Measurements from ENCODE around the gene ZSCAN9.
A peak's percentile ranks its signal among the peaks of the same experiment; 100 is the strongest.

The ZSCAN9 gene

DNA sequence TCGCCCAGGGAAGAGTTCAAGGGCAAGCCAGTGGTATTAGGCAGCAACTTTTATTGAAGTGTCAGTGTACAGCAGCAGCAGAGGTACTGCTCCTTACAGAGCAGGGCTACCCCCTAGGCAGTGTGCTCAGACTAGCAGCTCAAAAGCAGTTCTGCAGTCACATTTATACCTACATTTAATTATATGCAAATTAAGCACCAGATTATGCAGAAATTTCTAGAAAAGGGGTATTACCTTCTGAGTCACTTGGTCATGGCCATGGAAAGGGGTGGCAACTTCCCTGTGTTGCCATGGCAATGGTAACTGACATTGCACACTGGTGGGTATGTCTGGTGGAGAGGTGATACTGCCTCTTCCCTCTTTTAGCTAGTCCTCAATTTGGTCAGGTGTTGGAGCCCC, 29.0 kb downstream of the ZSCAN9 start:
- H3K36me3 ChIP-seq (ENCODE audit: insufficient read depth, low read length), result no peaks in the 10 kb centered on the region
- H3K4me3 ChIP-seq (ENCODE audit: low read depth in 1 of 2, low read length in 2 of 2), result no peak overlapping the region
- H3K4me1 ChIP-seq (ENCODE audit: insufficient read depth, low read length), result peaks cover 17% of the 10 kb centered on the region

DNA sequence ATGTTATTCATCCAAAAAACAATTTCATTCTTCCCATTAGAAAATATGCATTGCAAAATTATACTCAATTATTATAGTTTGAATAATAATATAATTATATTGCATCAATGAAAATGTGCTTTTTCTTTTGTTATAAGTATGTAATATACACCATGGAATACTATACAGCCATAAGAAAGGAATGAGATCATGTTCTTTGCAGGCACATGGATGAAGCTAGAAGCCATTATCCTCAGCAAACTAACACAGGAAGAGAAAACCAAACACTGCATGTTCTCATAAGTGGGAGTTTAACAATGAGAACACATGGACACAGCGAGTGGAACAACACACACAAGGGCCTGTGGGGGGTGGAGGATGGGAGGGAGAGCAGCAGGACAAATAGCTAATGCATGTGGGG, 32.0 kb downstream of the ZSCAN9 start:
- H3K36me3 ChIP-seq (ENCODE audit: insufficient read depth, low read length), result no peaks in the 10 kb centered on the region
- peaks cover 11% of the 10 kb centered on the region for H3K4me1 ChIP-seq (ENCODE audit: insufficient read depth, low read length)
- no peaks in the 10 kb centered on the region for H3K27me3 ChIP-seq (ENCODE audit: control insufficient read depth in 1 of 2, insufficient read depth in 2 of 2, low read length in 2 of 2)
- H3K9me3 ChIP-seq (ENCODE audit: low read length), result no peaks in the 10 kb centered on the region
- no peak overlapping the region for H3K27ac ChIP-seq (ENCODE audit: low read depth, low read length)
- H3K4me3 ChIP-seq (ENCODE audit: low read depth in 1 of 2, low read length in 2 of 2), result no peak overlapping the region
- no peak overlapping the region for H3K9ac ChIP-seq (ENCODE audit: low read length)

More for the DNA sequence above, 29.0 kb downstream of the ZSCAN9 start:
- no peak overlapping the region for H3K27ac ChIP-seq (ENCODE audit: low read depth, low read length)
- no peaks in the 10 kb centered on the region for H3K27me3 ChIP-seq (ENCODE audit: control insufficient read depth in 1 of 2, insufficient read depth in 2 of 2, low read length in 2 of 2)
- H3K9me3 ChIP-seq (ENCODE audit: low read length), result no peaks in the 10 kb centered on the region
- no peak overlapping the region for H3K9ac ChIP-seq (ENCODE audit: low read length)

DNA sequence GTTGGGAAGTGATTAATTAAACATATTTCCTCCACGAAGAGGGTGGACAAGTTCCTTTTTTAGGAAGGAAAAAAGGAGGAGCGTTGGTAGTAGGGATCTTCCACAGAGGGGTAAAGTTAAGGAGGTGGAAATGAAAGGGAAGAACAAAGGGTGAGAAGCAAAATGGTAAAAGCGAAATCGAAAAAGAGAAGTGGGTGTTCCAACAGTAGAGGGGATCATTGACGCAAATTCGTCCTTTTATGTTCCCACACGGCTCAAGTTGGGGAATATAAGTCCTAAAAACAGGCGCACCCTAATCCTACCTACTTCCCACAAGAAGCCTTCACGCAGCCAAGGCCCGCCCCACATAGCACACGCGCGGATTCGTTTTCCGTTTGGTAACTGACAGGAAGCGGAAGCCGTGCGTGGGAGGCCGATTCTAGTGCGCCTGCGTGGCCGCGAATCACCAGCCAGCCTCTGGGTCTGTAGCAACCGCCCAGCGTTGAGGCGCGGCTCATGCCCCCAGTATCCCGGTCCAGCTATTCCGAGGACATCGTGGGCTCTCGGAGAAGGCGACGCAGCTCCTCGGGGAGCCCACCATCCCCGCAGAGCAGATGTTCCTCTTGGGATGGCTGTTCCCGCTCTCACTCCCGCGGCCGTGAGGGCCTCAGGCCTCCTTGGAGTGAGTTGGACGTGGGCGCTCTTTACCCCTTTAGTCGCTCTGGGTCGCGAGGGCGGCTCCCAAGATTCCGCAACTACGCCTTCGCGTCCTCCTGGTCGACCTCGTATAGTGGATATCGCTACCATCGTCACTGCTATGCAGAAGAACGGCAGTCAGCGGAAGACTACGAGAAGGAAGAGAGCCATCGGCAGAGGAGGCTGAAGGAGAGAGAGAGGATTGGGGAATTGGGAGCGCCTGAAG, 34.1 kb downstream of the ZSCAN9 start, which contains the start of gene NKAPL:
NKAPL (plus strand) TSS at position 421 of the 901 bp plus-strand sequence; CDS start at position 496, 75 bp downstream.
- Histone ChIP-seq H3K4me1 (ENCODE audit: insufficient read depth, low read length) (peaks cover 5% of the 10 kb centered on the region), H3K9ac (ENCODE audit: low read length) (no peak within 1 kb of the TSS), H3K9me3 (ENCODE audit: low read length) (no peaks in the 10 kb centered on the region), H3K27me3 (ENCODE audit: control insufficient read depth in 1 of 2, insufficient read depth in 2 of 2, low read length in 2 of 2) (no peaks in the 10 kb centered on the region), H3K36me3 (ENCODE audit: insufficient read depth, low read length) (no peaks in the 10 kb centered on the region), H3K27ac (ENCODE audit: low read depth, low read length) (no peak within 1 kb of the TSS), H3K4me3 (ENCODE audit: low read depth in 1 of 2, low read length in 2 of 2) (peak within 1 kb of the TSS; percentile 17 to 67)

DNA sequence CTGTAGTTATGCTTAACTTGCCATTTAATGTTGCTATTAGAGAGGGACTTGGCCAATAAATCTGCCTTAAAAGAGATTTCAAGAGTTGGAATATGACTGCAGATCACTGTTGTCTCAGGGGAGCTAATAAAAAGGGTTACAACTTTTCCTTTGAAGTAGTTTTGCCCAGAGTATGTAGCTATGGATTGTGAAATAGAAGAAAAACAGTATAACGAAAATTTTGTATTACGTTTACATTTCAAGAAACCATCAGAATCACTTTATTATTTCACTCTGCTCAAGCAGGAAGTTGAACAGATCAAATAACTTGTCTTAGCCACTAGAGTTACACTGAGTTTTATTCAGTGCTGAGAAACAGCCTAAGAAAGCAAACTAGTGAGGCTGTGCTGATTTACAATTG, 38.8 kb downstream of the ZSCAN9 start:
- Histone ChIP-seq H3K4me1 (ENCODE audit: insufficient read depth, low read length) (peaks cover 21% of the 10 kb centered on the region), H3K27me3 (ENCODE audit: control insufficient read depth in 1 of 2, insufficient read depth in 2 of 2, low read length in 2 of 2) (no peaks in the 10 kb centered on the region), H3K27ac (ENCODE audit: low read depth, low read length) (no peak overlapping the region), H3K4me3 (ENCODE audit: low read depth in 1 of 2, low read length in 2 of 2) (no peak overlapping the region), H3K9me3 (ENCODE audit: low read length) (no peaks in the 10 kb centered on the region), H3K36me3 (ENCODE audit: insufficient read depth, low read length) (no peaks in the 10 kb centered on the region), H3K9ac (ENCODE audit: low read length) (no peak overlapping the region)

DNA sequence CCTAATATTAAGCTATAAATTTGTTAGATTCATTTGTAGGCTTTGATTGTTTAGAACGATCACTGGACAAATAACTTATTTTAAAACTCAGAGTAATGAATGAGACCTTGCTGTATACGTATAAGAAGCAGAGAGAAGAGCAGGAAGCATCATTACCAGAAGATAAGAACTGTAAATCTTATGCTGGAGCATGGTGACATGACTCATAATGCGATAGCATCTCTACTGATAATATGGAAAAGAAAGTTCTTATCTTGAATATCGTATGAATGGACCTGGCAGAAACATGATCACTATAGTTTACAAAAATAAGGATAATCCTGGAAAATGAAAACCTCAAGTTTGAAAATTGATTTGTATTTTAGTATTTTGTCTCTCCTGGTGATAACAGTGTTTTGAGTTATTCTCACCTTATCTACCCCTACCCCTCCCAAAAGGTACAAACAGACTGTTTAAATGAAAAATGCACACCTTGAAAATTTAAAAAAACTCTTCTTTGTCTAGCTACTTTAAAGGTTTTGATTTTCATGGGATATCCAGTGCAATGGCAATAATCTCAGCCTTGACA, 39.8 kb downstream of the ZSCAN9 start:
- Histone ChIP-seq H3K4me3 (ENCODE audit: low read depth in 1 of 2, low read length in 2 of 2) (no peak overlapping the region), H3K36me3 (ENCODE audit: insufficient read depth, low read length) (no peaks in the 10 kb centered on the region), H3K4me1 (ENCODE audit: insufficient read depth, low read length) (peaks cover 16% of the 10 kb centered on the region), H3K9ac (ENCODE audit: low read length) (no peak overlapping the region), H3K27me3 (ENCODE audit: control insufficient read depth in 1 of 2, insufficient read depth in 2 of 2, low read length in 2 of 2) (no peaks in the 10 kb centered on the region), H3K9me3 (ENCODE audit: low read length) (no peaks in the 10 kb centered on the region), H3K27ac (ENCODE audit: low read depth, low read length) (no peak overlapping the region)

DNA sequence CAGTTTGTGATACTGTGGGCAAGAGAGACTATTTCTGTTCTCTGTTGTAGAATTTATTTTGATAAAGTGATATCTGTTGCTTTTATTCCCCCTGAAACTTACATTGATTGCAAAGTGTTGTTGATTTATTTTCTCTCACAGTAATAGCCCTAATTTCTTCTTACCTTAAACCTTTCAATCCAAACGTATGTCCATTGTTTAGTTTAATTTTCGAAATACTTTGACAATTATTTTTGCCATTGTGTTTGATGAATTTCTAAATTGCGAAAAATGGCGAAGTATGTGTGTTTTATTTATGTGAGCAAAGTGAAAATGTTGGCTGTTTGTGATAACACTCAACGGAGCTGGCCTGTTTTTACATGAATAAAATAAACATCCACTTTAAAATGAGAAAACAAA, 41.5 kb downstream of the ZSCAN9 start:
- H3K36me3 ChIP-seq (ENCODE audit: insufficient read depth, low read length), result no peaks in the 10 kb centered on the region
- no peaks in the 10 kb centered on the region for H3K9me3 ChIP-seq (ENCODE audit: low read length)
- H3K27me3 ChIP-seq (ENCODE audit: control insufficient read depth in 1 of 2, insufficient read depth in 2 of 2, low read length in 2 of 2), result no peaks in the 10 kb centered on the region
- peak overlapping the region; percentile 95 for H3K9ac ChIP-seq (ENCODE audit: low read length)
- H3K4me3 ChIP-seq (ENCODE audit: low read depth in 1 of 2, low read length in 2 of 2), result peak overlapping the region; percentile 92 to 93
- H3K4me1 ChIP-seq (ENCODE audit: insufficient read depth, low read length), result peaks cover 16% of the 10 kb centered on the region
- peak overlapping the region; percentile 96 for H3K27ac ChIP-seq (ENCODE audit: low read depth, low read length)

DNA sequence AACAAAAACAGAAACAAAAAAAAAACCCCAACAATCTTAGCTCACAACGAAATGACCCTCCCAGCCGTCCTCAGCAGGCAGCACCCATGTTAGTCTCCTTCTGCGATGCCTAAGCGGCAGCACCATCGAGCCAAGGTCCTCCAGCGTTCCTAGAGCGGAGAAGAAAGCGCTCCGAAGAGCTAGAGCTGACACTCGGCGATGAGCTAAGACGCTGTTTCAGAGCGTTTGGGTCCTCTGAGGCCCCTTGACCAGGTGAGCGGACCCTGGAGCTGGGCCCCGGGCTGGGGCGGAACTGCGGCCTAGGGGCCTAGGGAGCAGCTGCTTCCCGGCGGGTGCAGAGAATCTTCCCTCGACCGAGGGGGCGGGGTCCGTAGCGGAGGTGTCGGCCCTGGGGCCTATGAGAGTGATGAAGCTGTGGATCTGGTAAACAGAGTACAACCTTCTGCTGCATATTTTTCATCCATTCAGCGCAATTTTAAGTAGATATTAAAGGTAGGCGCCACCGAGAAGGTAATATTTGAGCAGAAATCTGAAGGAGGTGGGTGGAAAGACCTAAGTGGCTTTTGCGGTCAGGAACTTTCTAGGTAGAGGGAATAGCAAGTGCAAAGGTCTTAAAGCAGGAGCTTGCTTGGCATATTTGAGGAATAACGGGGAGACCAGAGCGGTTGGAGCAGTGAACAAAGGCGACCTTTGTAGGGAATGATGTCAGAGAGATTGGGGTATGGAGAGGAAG, 42.1 kb downstream of the ZSCAN9 start, which contains the start of gene ZSCAN26:
ZSCAN26 (plus strand) TSS at position 182 of the 733 bp plus-strand sequence. CDS start 4,777 bp downstream, outside the sequence.
- H3K36me3 ChIP-seq (ENCODE audit: insufficient read depth, low read length), result peaks cover 5% of the 10 kb centered on the region
- H3K4me3 ChIP-seq (ENCODE audit: low read depth in 1 of 2, low read length in 2 of 2), result peak within 1 kb of the TSS; percentile 92 to 93
- H3K27ac ChIP-seq (ENCODE audit: low read depth, low read length), result peak within 1 kb of the TSS; percentile 96
- no peaks in the 10 kb centered on the region for H3K9me3 ChIP-seq (ENCODE audit: low read length)
- peak within 1 kb of the TSS; percentile 95 for H3K9ac ChIP-seq (ENCODE audit: low read length)
- peaks cover 16% of the 10 kb centered on the region for H3K4me1 ChIP-seq (ENCODE audit: insufficient read depth, low read length)
- H3K27me3 ChIP-seq (ENCODE audit: control insufficient read depth in 1 of 2, insufficient read depth in 2 of 2, low read length in 2 of 2), result no peaks in the 10 kb centered on the region

DNA sequence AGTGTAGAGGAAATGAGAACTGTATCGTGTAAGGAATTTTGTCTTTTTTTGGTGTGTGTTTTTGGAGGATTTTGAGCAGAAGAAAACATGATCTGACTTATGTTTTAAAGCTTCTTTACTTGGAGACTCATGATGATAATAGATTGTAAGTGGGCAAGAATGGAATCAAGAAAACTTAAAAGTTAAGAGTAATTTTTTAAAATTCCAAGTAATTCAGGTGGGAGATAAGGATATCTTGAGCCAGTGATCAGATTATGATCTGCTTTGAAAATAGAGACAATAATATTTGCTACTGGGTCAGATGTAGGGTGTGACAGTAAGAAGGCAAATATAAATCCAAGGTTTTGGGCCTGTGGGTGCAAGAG, 42.6 kb downstream of the ZSCAN9 start:
- H3K36me3 ChIP-seq (ENCODE audit: insufficient read depth, low read length), result peaks cover 11% of the 10 kb centered on the region
- H3K27me3 ChIP-seq (ENCODE audit: control insufficient read depth in 1 of 2, insufficient read depth in 2 of 2, low read length in 2 of 2), result no peaks in the 10 kb centered on the region
- H3K9ac ChIP-seq (ENCODE audit: low read length), result peak overlapping the region; percentile 95
- no peaks in the 10 kb centered on the region for H3K9me3 ChIP-seq (ENCODE audit: low read length)
- H3K4me1 ChIP-seq (ENCODE audit: insufficient read depth, low read length), result peaks cover 16% of the 10 kb centered on the region
- H3K4me3 ChIP-seq (ENCODE audit: low read depth in 1 of 2, low read length in 2 of 2), result peak overlapping the region; percentile 92 to 93
- peak overlapping the region; percentile 96 for H3K27ac ChIP-seq (ENCODE audit: low read depth, low read length)

DNA sequence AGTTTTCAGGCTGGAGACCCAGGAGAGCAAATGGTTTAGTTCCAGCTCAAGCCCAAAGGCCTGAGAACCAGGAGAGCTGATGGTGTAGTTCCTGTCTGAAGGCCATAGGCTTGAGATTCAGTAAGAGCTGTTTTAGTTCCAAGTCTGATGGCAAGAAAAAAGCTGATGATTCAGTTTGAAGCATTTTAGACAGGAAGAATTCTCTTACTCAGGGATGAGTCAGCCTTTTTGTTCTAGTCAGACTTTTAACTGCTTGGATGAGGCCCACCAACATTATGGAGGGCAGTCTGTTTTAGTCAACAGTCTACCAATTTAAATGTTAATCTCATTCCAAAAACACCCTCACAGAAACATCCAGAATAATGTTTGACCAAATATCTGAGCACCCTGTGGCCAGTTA, 44.4 kb downstream of the ZSCAN9 start:
- Histone ChIP-seq H3K4me1 (ENCODE audit: insufficient read depth, low read length) (peaks cover 16% of the 10 kb centered on the region), H3K9ac (ENCODE audit: low read length) (no peak overlapping the region), H3K27me3 (ENCODE audit: control insufficient read depth in 1 of 2, insufficient read depth in 2 of 2, low read length in 2 of 2) (no peaks in the 10 kb centered on the region), H3K9me3 (ENCODE audit: low read length) (no peaks in the 10 kb centered on the region), H3K4me3 (ENCODE audit: low read depth in 1 of 2, low read length in 2 of 2) (no peak overlapping the region), H3K36me3 (ENCODE audit: insufficient read depth, low read length) (peaks cover 24% of the 10 kb centered on the region), H3K27ac (ENCODE audit: low read depth, low read length) (no peak overlapping the region)

DNA sequence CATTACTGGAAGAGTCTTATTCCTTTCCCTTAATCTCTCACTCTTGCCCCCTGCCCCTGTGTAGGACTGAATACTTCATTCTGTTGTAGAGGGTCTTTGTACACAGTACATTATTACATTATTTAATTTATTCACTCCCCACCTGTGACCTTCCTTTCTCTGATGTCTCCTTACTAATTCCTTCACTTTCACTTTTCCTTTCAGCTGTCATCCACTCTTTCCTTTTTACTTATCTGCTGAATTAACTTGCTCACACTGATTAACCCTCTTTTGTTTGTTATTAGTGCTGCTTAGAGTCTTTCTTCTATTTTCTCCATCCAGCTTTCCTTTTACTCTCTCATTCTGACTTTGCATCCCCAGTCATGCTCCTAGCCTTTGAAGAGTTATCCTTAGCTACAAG, 49.8 kb downstream of the ZSCAN9 start:
- Histone ChIP-seq H3K9ac (ENCODE audit: low read length) (no peak overlapping the region), H3K4me1 (ENCODE audit: insufficient read depth, low read length) (no peaks in the 10 kb centered on the region), H3K27me3 (ENCODE audit: control insufficient read depth in 1 of 2, insufficient read depth in 2 of 2, low read length in 2 of 2) (no peaks in the 10 kb centered on the region), H3K4me3 (ENCODE audit: low read depth in 1 of 2, low read length in 2 of 2) (no peak overlapping the region), H3K36me3 (ENCODE audit: insufficient read depth, low read length) (peaks cover 54% of the 10 kb centered on the region), H3K27ac (ENCODE audit: low read depth, low read length) (no peak overlapping the region), H3K9me3 (ENCODE audit: low read length) (no peaks in the 10 kb centered on the region)

DNA sequence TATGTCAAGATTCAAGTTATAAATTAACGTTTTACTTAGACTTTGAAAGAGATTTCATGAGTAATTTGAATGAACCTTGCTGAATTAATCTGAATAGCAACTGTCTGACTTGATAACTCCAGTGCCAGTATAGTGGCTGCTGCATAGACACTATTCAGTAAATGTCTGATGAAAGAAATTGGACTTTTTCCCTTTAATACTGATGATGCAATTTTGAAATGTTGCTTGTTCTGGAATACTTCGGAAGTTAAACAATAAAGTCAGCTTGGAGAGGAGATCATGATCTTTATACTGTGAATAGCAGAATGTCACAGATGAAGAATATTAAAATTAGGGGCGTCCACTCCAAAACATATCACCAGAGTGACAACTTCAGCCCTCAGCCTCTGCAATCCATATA, 52.7 kb downstream of the ZSCAN9 start:
- Histone ChIP-seq H3K9me3 (ENCODE audit: low read length) (peaks cover 3% of the 10 kb centered on the region), H3K36me3 (ENCODE audit: insufficient read depth, low read length) (peaks cover 42% of the 10 kb centered on the region), H3K27me3 (ENCODE audit: control insufficient read depth in 1 of 2, insufficient read depth in 2 of 2, low read length in 2 of 2) (no peaks in the 10 kb centered on the region), H3K9ac (ENCODE audit: low read length) (no peak overlapping the region), H3K4me1 (ENCODE audit: insufficient read depth, low read length) (peaks cover 9% of the 10 kb centered on the region), H3K27ac (ENCODE audit: low read depth, low read length) (no peak overlapping the region), H3K4me3 (ENCODE audit: low read depth in 1 of 2, low read length in 2 of 2) (no peak overlapping the region)

Measured in muscle layer of colon (tissue), 2 donors.